SKM-1 treated with dmso at 0.1 percent for 144 hours (cell line): ENCODE data around the gene FNTB.

ENCODE experiments used
- DNase-seq: peaks from one replicate; lab custom pipeline; 2025; ENCODE audit not compliant: unreplicated experiment; lab: John Stamatoyannopoulos, UW

FNTB gene

DNA sequence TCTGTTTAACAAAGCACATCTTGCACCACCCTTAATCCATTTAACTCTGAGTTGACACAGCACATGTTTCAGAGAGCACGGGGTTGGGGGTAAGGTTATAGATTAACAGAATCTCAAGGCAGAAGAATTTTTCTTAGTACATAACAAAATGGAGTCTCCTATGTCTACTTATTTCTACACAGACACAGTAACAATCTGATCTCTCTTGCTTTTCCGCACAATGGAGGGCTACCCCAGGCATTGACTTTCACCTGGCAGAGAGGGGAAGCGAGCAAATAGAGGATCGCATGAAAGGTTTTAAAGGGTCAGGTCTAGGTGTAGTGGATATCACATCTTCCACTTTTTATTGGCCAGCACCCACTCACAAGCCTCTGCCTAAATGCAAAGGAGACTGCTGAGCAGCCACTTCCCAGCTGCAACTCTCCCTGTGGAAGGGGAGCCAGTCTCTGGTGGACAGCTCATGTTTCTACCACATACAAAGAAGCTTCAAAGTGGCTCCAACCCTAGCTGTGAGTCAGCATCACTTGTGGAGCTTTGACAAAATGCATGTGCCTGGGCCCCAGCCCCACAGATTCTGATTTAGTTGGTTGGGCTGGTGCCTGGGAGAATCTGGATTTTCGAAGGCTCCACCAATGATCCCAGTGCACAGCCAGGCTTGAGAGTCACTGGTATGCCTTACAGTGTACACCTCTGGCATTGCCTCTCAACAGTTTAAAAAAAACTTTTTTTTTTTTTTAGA lies 7.2 kb upstream of the FNTB start:
- no peak for DNase-seq

DNA sequence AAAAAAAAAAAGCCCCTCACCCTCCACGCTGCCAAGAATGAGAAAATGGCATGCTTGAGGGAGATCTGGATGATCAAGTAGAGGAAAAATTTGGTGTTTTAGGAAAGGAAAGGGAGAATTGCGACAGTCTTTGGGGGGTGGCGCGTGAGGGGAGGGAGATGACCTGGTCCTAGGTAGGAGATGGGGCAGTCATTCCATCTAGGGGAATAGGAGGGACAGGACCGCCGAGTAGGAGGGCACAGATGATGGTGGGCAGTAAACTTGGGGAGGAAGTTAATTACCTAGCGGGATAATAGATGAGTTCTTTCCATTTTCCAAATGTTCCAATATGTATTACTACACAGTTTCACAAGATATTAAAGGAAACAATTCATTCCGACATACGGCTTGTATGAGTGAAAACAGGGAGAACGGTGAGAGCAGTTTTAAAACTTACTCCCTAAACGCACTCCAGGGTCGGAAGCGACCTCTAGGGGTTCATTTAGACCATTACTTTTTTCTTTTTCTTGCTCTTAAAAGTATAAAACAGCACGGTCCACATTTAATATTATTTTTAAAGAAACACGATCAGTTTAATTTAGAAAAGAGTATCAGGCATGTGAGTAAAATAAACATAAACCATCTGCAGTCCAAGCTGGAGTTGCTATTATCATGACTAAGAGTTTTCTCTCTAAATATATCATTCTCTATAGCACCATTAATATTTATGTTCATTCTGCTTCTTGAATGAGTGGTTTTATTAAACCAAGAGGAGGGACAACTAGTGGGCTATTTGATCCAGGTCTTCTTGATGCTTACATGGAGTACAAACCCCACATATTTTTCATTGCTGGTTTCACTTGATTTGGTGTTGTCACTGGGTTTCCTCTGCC lies 3.0 kb upstream of the FNTB start:
- DNase-seq: peak; percentile 18

- no peak for DNase-seq
These were observed 708 bp downstream of the FNTB start for GRCh38 chr14:64987438-64987767.

GRCh38 chr14:64990296-64990695 lies 3.6 kb downstream of the FNTB start:
- DNase-seq: no peak

GRCh38 chr14:64990939-64991338 lies 4.2 kb downstream of the FNTB start:
- no peak for DNase-seq

GRCh38 chr14:64992328-64992885 lies 5.7 kb downstream of the FNTB start:
- no peak for DNase-seq

DNA sequence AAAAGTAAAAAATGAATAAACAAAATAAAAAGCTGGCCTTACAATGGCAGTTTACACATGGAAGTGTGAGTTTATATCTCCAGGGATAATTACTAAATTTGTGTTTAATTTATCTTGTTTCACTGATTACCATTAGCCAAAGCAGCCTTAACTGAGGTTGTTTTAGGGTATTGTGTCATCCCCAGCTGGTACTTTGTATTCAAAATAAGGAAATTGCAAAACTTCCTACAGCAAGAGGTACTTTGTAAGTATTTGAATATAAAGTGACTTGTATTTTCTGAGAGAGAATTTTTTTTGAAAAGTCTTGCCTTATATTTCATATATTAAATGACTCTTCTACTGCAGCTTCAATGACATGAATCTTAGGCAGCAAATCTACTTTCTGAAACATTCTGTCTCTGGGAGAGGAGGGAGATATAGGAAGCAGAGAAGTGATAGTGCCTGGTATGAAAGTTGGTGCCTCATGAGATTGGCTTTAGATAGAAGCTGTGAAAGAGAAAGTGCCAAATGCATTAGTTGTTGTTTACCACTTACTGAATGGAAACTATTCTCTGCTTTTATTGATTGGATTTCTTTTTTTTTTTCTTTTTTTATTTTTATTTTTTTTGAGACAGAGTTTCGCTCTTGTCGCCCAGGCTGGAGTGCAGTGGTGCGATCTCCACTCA lies 6.7 kb downstream of the FNTB start:
- peak; percentile 6 for DNase-seq

DNA sequence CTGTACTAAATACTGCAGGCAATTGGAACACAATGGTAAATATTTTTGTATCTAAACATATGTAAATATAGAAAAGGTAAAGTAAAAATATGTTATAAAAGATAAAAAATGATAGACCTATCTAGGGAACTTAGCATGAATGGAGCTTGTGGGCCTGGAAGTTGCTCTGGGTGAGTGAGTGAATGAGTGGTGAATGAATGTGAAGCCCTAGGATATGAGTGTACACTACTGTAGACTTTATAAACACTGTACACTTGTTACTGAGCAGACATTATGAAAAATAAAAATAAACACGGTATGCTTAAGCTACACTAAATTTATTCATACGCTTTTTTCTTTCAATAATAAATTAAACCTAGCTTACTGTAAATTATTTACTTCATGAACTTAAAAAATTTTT lies 7.8 kb downstream of the FNTB start:
- DNase-seq: no peak

- DNase-seq: no peak
These were observed 8.6 kb downstream of the FNTB start for GRCh38 chr14:64995291-64995690.

- DNase-seq: no peak
These were observed 10.6 kb downstream of the FNTB start for GRCh38 chr14:64997108-64997794.

DNA sequence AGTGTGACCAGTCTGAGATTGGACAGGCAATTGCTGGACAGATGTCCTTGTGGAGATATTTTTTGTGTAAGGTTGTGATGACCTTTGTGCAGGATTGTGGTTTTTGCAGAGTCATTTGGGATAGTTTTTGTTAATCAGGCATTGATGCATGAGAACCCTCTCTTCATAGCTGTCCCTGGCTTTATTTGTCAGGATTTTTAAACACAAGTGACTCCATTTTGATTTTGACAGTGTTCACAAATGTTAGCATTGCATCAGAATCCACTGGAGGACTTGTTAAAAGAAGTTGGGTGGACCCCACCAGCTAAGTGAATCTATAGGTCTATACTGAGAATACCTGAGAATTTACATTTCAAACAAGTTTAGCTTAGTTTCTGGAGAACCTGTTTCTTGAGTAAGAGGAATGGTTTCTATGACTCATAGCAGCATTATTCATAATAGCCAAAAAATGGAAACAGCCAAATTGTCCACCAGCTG lies 11.8 kb downstream of the FNTB start:
- DNase-seq: no peak

DNA sequence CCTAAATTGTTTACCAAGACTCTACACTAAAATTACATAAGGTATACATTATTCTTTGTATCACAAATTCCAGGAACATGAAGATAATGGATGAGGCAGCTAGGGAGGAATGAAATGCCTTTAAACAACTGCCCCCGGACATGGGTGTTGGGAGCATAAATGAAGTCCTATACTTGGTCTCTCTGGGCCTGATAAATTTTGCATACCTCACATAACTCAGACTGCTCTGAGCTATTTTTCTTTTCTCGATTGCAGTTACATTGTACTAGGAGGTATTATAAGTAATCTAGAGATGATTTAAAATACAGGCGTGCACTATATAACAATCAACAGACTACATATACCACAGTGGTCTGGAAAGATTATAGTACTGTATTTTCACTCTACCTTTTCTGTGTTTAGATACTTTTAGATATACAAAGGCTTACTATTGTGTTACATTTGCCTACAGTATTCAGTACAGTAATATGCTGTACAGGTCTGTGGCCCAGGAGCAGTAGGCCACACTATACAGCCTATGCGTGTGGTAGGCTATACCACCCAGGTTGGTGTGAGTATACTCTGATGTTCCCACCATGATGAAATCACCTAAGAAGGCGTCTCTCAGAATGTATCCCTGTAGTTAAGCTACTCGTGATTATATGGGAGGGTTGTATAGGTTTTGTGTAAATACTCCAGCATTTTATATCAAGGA lies 14.3 kb downstream of the FNTB start:
- DNase-seq: no peak

- no peak for DNase-seq
These were observed 15.0 kb downstream of the FNTB start for GRCh38 chr14:65001723-65002122.

DNA sequence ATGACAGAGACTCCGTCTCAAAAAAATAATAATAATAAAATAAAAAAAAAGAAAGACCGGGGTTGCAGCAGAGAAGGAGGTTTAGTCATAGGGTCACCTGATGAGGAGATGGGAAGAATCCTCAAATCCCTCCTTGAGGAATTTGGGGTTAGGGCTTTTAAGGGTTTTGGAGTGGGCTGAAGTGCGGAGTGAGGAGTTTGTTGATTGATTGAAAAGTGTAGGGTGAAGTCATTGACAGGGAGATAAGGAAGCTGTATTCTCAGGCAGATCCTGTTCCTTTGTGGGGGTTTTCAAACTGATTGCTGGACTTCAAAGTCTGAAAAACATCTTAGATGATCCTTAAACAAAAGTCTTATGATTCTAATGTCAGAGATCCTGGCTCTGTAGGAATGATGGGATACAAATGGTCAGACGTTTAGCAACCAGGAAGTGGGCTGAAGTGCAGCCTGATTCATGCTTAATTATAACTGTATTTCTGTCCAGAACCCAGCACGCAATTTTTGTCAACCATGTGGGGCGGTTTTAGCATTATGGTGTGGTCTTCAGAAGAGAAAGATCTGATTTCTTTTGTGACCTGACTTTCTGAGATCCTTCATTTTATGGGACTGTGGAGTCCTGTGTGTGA lies 16.0 kb downstream of the FNTB start:
- no peak for DNase-seq

DNA sequence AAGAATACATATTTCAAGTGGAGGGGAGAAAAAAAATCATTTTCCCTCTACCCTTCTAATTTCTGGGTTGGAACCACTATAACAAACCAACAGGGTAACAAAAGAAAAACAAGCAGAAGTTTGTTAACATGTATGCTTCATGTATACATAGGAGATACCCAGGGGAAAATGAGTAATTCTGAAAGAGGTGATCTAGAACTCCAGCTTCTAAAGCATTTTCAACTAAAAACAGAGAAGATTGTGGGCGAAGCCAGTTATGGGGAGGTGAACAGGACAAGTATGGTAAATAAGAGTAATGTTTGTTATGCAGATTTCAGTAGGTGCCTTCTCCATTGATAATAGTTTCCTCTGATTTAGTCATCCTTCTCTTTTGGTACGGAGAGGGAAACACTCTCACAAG lies 16.7 kb downstream of the FNTB start:
- no peak for DNase-seq

DNA sequence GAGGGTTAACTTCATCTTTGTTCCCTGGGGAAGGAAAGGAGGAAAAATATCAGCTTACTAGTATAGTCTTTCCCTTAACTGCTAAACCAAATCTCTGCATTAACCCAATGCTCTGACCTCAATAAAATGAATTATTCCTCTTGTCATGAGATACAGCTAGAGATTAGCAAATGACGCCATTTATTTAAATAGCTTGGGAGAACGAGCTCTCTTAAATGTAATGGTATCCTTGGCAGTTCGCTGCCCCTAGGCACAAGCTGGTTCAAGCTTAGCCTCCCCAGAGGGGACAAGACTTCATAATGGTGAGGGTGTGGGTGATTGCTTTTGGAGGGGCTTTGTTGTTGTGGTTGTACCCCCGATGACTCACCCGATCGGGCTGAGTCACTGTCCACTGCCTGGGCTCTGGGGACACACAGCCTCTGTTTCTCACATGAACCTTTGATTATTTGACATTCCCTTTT lies 19.6 kb downstream of the FNTB start:
- no peak for DNase-seq

DNA sequence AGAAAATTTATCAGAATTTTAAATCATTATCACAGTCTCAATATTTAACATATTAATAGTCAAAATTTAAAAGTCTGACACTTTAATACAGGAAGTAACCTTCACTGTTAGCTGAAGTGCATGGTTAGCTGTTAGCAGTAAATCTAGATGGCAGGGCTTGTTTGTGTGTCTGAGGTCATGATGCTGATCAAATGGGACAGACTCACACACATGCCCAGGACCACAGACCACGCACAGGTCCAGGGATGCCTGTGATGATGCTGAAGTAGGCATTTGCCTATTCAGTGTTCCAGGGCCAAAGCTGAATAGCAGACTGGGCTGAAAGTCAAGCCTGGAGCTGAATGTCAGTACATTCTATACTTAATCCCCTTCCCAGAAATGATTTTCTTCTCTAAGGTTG lies 20.5 kb downstream of the FNTB start:
- DNase-seq: no peak

DNA sequence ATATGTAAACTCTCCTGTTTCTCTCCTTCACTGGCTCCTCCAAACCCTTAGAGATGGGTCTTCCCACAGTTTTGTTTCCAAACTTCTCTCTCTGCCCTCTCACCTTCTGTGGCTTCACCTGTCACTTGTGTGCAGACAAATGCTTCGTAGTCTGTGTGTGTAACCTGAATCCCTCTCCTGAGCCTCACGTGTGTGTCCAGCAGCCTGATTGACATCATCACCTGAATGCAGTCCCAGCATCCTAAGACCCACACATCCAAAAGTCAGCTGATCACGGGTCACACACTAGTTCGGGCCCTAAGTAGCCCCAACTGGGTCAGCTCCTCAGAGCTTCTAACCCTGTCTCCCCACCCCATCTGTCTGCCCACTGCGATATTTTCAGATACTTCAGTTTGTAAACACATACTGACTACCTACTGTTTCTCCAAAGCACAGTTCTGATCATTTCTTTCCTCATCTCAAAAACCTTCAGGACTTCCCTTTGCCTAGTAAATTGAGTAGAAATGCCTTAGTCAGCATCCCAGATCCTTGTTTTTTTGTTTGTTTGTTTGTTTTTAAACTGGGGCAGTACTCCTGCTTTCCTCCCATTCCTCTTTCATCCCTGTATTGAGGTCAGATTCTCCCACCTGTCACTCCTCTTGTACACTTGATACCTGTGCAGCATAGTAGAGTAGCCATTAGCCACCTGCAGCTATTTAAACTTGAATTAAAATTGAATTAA lies 23.7 kb downstream of the FNTB start:
- no peak for DNase-seq

GRCh38 chr14:65011538-65011937 lies 24.8 kb downstream of the FNTB start:
- no peak for DNase-seq
